Measurements from ENCODE around the gene ABHD15. TPM values are rescaled to one million over a fixed set of nuclear protein-coding genes. Genes with fewer than 3 reads are reported as not detected.

Gene ABHD15
- total and polyA plus RNA-seq, 2 donors (not counting 3 experiments of a cell fraction or from before 2014, with no cell fraction given): 3.8 to 5.6 TPM

DNA sequence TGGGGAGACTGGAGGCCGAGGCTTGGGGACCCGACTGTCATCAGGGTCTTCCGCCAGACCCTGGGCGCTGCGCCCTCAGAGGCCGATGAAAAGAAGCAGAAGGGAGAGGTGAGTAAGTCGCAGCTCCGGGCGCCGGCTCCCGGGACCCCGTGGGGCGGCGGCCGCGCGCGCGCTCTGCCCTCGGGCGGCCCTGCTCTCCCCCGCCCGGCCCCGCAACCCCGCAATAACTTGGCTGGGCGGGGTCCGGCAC is 392 bp upstream of the ABHD15 start:
- peak overlapping the region; percentile 90 for H3K4me2 ChIP-seq (ENCODE audit: insufficient read depth, low read length)
- FAIRE-seq (no peak), DNase-seq (ENCODE audit: low read depth, low spot score) (no peak)
- intact Hi-C loops (cut with micrococcal nuclease): loop anchor here (1.0 to 5.0 kb wide), 4 partner anchors 24 to 275 kb away; partner anchors contain the start of genes NUFIP2 and TAOK1
- H3K9me3 ChIP-seq (replicated peaks; ENCODE audit: control insufficient read depth, insufficient read depth, low read length): no peaks in the 10 kb centered on the region
- BruUV-seq (replicated peaks): no TSS peak
- H3K36me3 ChIP-seq (ENCODE audit: control insufficient read depth in 2 of 2, extremely low read depth in 1 of 2, insufficient read depth in 2 of 2, low read length in 2 of 2): peaks cover 0 to 2% of the 10 kb centered on the region in 2 experiments
- no peak overlapping the region for H3K27ac ChIP-seq (ENCODE audit: insufficient read depth, low read depth, low read length)
- no peaks in the 10 kb centered on the region for H3K9me1 ChIP-seq (replicated peaks; ENCODE audit: control insufficient read depth, extremely low read depth, insufficient read depth, low read length)
- POLR2A ChIA-PET: interaction anchor here (0.6 to 0.7 kb wide), 2 partner anchors 286 to 417 kb away, joined by 3 read pairs; no protein-coding TSS in a partner anchor
- CTCF ChIA-PET: interaction anchor here (0.6 to 7.6 kb wide), 8 partner anchors 11 to 450 kb away, joined by 3 to 39 read pairs (median 6); partner anchors contain the start of gene ANKRD13B
- no peaks in the 10 kb centered on the region for H4K20me1 ChIP-seq (replicated peaks; ENCODE audit: control insufficient read depth, extremely low read depth, insufficient read depth, low read length)
- no peaks in the 10 kb centered on the region for H3K79me2 ChIP-seq (ENCODE audit: control insufficient read depth, insufficient read depth, low read length)
- dilution Hi-C loops (cut with MboI; ENCODE audit: extremely low pct_ligation_motif_present, low sequenced_read_pairs): no loop called here
- peaks cover 22% of the 10 kb centered on the region for H3K4me1 ChIP-seq (ENCODE audit: control insufficient read depth, extremely low read depth, insufficient read depth, low read length)
- no peak for TF ChIP-seq POLR2AphosphoS5 (IDR thresholded peaks at IDR 0.05; ENCODE audit: insufficient read depth, low read depth, low read length)
- TF ChIP-seq JUN (IDR thresholded peaks at IDR 0.05; ENCODE audit: borderline replicate concordance, insufficient read depth, insufficient read length, low read depth): no peak
- no peak for TF ChIP-seq GATA2 (IDR thresholded peaks at IDR 0.05; ENCODE audit: insufficient read depth, insufficient read length, low read depth, low read length)
- peak overlapping the region; percentile 91 for H2AFZ ChIP-seq (ENCODE audit: low read depth, low read length)
- no peak overlapping the region for H3K9ac ChIP-seq (replicated peaks; ENCODE audit: extremely low read depth, insufficient read depth, low read length)
- H3K4me3 ChIP-seq (replicated peaks in 1 of 3; ENCODE audit: insufficient read depth in 1 of 3, low read depth in 1 of 3, low read length in 3 of 3): peak overlapping the region; percentile 46 to 77 (median 70)
- H3K27me3 ChIP-seq (ENCODE audit: control insufficient read depth in 2 of 2, insufficient read depth in 2 of 2, low read length in 2 of 2): no peaks in the 10 kb centered on the region

DNA sequence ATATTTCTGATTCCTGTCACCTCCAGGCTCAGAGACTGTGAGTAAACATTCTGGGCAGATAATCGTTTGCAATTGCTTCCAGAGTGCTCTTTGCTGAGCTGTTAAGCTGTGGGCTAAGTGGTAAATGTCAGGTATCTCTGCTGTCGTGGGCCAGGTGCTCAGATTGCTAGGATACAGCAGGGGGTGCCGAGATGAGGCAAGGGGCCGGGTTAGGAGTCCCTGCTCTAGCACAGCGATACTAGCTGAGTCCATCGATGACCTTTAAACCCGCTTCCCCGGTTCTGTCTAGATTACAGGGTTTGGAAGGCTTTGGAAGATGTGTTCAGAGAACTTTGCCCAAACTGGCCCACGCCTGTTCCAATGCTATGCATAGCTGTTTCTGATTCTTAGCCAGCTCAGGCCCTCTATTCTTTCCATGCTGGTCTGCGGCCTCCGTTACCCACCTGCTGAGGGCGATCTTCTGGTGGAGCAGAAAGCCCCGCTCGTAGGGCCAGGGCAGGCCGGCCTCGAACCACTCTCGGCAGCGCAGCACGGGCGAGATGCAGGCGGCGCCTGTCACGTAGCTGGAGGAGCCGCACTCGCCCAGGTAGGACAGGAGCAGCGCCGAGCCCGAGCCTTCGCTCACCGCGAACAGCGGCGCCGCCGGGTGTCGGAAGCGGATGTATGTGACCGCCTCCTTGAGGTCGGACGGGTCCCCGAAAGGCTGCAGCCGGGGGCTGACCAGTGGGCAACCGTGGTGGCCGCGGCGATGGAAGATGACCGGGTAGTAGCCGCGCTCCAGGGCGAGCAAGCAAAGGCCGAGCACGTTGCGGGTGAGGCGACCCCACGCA is 979 bp downstream of the ABHD15 start:
- H3K9ac ChIP-seq (replicated peaks; ENCODE audit: extremely low read depth, insufficient read depth, low read length): no peak overlapping the region
- dilution Hi-C loops (cut with MboI; ENCODE audit: extremely low pct_ligation_motif_present, low sequenced_read_pairs) (no loop called here), intact Hi-C loops (cut with micrococcal nuclease) (loop anchor here (5.0 kb wide), 3 partner anchors 51 to 274 kb away; partner anchors contain the start of genes NUFIP2 and TAOK1)
- POLR2A ChIA-PET: no interaction called here
- H3K79me2 ChIP-seq (ENCODE audit: control insufficient read depth, insufficient read depth, low read length): no peaks in the 10 kb centered on the region
- no peaks in the 10 kb centered on the region for H3K27me3 ChIP-seq (ENCODE audit: control insufficient read depth in 2 of 2, insufficient read depth in 2 of 2, low read length in 2 of 2)
- H3K9me3 ChIP-seq (replicated peaks; ENCODE audit: control insufficient read depth, insufficient read depth, low read length): no peaks in the 10 kb centered on the region
- H3K27ac ChIP-seq (ENCODE audit: insufficient read depth, low read depth, low read length): no peak overlapping the region
- DNase-seq (ENCODE audit: low read depth, low spot score) (peak; percentile 25), FAIRE-seq (peak; percentile 70)
- peak overlapping the region; percentile 87 for H2AFZ ChIP-seq (ENCODE audit: low read depth, low read length)
- H3K4me2 ChIP-seq (ENCODE audit: insufficient read depth, low read length): peak overlapping the region; percentile 45
- no peaks in the 10 kb centered on the region for H4K20me1 ChIP-seq (replicated peaks; ENCODE audit: control insufficient read depth, extremely low read depth, insufficient read depth, low read length)
- TF ChIP-seq POLR2A (IDR thresholded peaks at IDR 0.05; ENCODE audit: low read depth, low read length) (no peak), CTCF (IDR thresholded peaks at IDR 0.05; ENCODE audit: extremely low read depth in 1 of 2, insufficient read depth in 1 of 2, low read depth in 1 of 2, low read length in 2 of 2) (peak; percentile 10 to 34)
- H3K36me3 ChIP-seq (ENCODE audit: control insufficient read depth in 2 of 2, extremely low read depth in 1 of 2, insufficient read depth in 2 of 2, low read length in 2 of 2): no peaks in the 10 kb centered on the region
- H3K4me3 ChIP-seq (replicated peaks in 1 of 3; ENCODE audit: insufficient read depth in 1 of 3, low read depth in 1 of 3, low read length in 3 of 3): peak overlapping the region; percentile 9 to 46 (median 28)
- no TSS peak for BruUV-seq (replicated peaks)
- CTCF ChIA-PET: interaction anchor here (1.0 to 4.9 kb wide), 6 partner anchors 10 to 196 kb away, joined by 3 to 34 read pairs (median 8); partner anchors contain the start of gene ANKRD13B
- H3K4me1 ChIP-seq (ENCODE audit: control insufficient read depth, extremely low read depth, insufficient read depth, low read length): peaks cover 22% of the 10 kb centered on the region
- H3K9me1 ChIP-seq (replicated peaks; ENCODE audit: control insufficient read depth, extremely low read depth, insufficient read depth, low read length): no peaks in the 10 kb centered on the region

Data from endothelial cell of umbilical vein (primary cell).